ENCODE results near the gene U2AF1.
"Not testable (repeated sequence)": the region's sequence is repeated elsewhere in the genome, so short reads cannot be mapped to it uniquely, and the experiment has no call there.

DNA sequence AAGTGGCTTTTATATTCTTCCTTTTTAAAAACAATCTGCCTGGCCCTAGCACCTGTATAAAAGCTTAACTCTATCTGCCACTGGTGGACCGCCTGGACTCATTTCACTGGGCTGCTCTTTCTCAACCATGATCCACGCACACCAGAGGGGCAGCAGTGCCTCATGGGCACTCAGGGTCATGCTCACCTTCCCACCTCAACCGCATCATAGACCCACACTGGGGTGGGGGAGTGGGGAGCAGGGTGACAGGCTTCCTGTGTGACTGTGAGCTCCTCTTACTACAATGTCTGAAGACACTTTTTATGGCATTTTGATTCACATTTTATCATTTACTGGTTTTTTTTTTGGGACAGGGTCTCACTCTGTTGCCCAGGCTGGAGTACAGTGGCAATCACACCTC is 16.4 kb downstream of the U2AF1 start:
- TF ChIP-seq POLR2A, EP300 (IDR thresholded peaks at IDR 0.05): not testable (repeated sequence)

All from tibial nerve (tissue), 3 donors.